ENCODE data around the gene CCDC12.

CCDC12 gene

DNA sequence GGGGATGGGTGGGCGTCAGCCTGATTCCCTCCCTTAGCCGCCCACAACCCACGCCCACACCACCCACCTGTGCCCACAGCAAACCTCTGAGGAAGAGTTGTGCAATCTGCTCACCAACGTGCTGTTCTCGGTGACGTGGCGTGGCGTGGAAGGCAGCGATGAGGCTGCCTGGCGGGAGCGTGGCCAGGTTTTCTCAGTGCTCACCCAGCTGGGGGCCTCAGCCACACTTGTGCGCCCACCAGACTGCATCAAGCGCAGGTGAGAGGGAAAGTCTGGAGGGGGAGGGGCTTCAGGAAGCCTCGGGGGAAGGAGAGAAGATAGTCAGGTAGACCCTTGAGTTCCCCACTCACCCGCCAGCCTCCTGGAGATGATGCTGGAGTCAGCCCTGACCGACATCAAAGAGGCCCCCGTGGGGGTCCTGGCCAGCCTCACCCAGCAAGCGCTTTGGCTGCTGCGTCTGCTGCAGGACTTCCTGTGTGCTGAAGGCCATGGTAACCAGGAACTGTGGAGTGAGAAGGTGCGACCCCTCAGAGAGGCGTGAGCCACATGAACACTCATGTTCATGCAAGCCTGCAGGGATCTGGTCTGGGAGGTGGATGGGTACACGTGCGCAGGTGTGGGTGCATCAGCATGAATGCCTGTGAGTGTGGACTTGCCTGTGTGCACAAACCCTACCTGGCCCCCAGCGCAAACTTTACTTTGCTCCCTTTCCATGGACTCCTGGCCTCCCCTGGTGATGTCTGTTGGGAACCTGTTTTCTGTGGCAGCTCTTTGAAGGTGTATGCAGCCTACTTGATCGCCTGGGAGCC, 24.6 kb upstream of the CCDC12 start:
- POLR2A ChIA-PET, result no interaction called here
- no peak for DNase-seq (ENCODE audit: extremely low spot score)
- CTCF ChIA-PET, result no interaction called here
- no peak for TF ChIP-seq CTCF (IDR thresholded peaks at IDR 0.05; ENCODE audit: control extremely low read depth, extremely low read depth, low read depth, missing control alignments)

GRCh38 chr3:47000198-47000815, 23.8 kb upstream of the CCDC12 start:
- DNase-seq (ENCODE audit: extremely low spot score), result no peak
- CTCF ChIA-PET, result no interaction called here
- POLR2A ChIA-PET, result no interaction called here
- no peak for TF ChIP-seq CTCF (IDR thresholded peaks at IDR 0.05; ENCODE audit: control extremely low read depth, extremely low read depth, low read depth, missing control alignments)

- no peak for DNase-seq (ENCODE audit: extremely low spot score)
- ChIA-PET POLR2A (no interaction called here), CTCF (interaction anchor here (1.2 to 2.4 kb wide), 4 partner anchors 12 to 132 kb away, joined by 5 to 9 read pairs (median 6); no protein-coding TSS in a partner anchor)
- no peak for TF ChIP-seq CTCF (IDR thresholded peaks at IDR 0.05; ENCODE audit: control extremely low read depth, extremely low read depth, low read depth, missing control alignments)
Observed at GRCh38 chr3:46999516-47000197, 23.1 kb upstream of the CCDC12 start.

DNA sequence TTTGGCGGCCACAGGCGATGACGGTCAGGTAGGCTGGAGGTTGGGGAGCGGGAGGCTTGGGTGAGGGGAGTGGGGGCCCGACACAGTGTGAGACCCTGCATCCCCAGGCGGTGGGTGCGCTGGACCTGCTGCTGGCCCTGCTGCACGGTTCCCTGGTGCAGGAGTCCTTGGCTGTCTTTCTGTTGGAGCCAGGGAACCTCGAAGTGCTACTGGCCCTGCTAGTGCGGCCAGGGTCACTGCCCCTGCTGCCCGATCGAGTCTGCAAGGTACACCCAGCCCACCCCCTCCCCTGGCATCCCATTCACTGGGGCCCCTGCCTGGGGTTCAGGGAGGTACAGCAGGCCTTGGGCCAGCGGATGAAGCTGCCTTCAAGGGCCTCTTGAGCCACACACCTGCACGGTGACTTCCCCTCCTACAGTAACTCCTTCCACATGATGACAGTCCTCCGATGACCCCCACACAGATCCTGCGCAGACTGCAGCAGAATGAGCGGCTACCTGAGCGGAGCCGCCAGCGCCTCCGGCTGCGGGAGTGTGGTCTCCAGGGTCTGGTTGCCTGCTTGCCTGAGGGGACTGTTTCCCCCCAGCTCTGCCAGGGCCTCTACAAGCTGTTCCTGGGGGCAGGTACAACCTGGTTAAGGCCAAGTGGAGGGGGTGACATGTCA, 22.4 kb upstream of the CCDC12 start:
- no peak for DNase-seq (ENCODE audit: extremely low spot score)
- CTCF ChIA-PET, result interaction anchor here (0.9 to 2.4 kb wide), 10 partner anchors 9 to 132 kb away, joined by 3 to 9 read pairs (median 4); partner anchors contain the start of gene NBEAL2
- no peak for TF ChIP-seq CTCF (IDR thresholded peaks at IDR 0.05; ENCODE audit: control extremely low read depth, extremely low read depth, low read depth, missing control alignments)
- POLR2A ChIA-PET, result no interaction called here

- POLR2A ChIA-PET, result no interaction called here
- DNase-seq (ENCODE audit: extremely low spot score), result peak; percentile 84
- TF ChIP-seq CTCF (IDR thresholded peaks at IDR 0.05; ENCODE audit: control extremely low read depth, extremely low read depth, low read depth, missing control alignments), result peak; percentile 87
- CTCF ChIA-PET, result interaction anchor here (0.8 to 2.4 kb wide), 15 partner anchors 9 to 372 kb away, joined by 3 to 9 read pairs (median 4); partner anchors contain the start of gene NBEAL2
Observed at GRCh38 chr3:46998121-46998851, 21.7 kb upstream of the CCDC12 start.

Data from GM10248 (cell line).